C4-2B (cell line): ENCODE results near the gene FMNL2.

Source experiments
- H3K27ac ChIP-seq: fragments of 450-650 bp; 2 replicates; pipeline ENCODE4 v1.5.1; 2017
- ZFX ChIP-seq: fragments of 450-650 bp; IDR thresholded peaks from 2 replicates; pipeline ENCODE4 v1.6.1; 2017
- TF ChIP-seq, protein P1 (sequence below): fragments of 450-650 bp; conservative IDR thresholded peaks from 2 replicates; pipeline ENCODE4 v1.5.1; 2017; ENCODE audit warnings: mild to moderate bottlenecking

Gene FMNL2

GRCh38 chr2:152367547-152368390, 32.8 kb downstream of the FMNL2 start:
- no peak for TF ChIP-seq ZFX
- TF ChIP-seq, protein P1, sequence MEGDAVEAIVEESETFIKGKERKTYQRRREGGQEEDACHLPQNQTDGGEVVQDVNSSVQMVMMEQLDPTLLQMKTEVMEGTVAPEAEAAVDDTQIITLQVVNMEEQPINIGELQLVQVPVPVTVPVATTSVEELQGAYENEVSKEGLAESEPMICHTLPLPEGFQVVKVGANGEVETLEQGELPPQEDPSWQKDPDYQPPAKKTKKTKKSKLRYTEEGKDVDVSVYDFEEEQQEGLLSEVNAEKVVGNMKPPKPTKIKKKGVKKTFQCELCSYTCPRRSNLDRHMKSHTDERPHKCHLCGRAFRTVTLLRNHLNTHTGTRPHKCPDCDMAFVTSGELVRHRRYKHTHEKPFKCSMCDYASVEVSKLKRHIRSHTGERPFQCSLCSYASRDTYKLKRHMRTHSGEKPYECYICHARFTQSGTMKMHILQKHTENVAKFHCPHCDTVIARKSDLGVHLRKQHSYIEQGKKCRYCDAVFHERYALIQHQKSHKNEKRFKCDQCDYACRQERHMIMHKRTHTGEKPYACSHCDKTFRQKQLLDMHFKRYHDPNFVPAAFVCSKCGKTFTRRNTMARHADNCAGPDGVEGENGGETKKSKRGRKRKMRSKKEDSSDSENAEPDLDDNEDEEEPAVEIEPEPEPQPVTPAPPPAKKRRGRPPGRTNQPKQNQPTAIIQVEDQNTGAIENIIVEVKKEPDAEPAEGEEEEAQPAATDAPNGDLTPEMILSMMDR: no peak
- no peak overlapping the region for H3K27ac ChIP-seq

- H3K27ac ChIP-seq: no peak overlapping the region
- TF ChIP-seq, protein P1: no peak
- no peak for TF ChIP-seq ZFX
Observed at GRCh38 chr2:152369176-152369860, 34.3 kb downstream of the FMNL2 start.

- TF ChIP-seq, protein P1: no peak
- TF ChIP-seq ZFX: no peak
- no peak overlapping the region for H3K27ac ChIP-seq
Observed at GRCh38 chr2:152370783-152371182, 35.8 kb downstream of the FMNL2 start.

DNA sequence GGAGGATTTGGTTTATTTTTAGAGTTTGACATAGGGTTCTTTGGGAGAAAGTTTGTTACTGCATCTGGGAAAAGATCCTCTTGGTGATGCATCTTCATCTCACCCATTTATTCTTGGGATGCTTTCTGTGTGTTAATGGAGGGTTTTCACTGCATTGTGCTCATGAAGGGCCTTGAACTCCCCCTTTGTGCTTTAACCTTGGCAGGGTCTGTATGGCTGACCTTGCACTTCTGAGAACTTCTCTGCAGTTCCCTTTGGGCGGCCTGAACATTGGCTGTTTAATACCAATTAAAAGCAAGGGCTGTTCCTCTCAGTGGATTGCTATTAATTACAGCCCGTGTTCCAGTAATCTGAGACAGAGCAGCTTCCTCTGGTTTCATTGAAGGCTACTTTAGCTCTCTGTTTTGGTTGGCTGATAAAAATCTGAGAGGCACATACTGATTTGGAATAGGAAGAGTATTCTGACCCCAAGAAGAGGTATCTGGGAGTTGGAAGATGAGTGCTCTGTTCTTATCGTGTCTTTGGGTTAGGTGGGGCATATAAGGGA, 37.5 kb downstream of the FMNL2 start:
- no peak for TF ChIP-seq ZFX
- TF ChIP-seq, protein P1: no peak
- no peak overlapping the region for H3K27ac ChIP-seq

DNA sequence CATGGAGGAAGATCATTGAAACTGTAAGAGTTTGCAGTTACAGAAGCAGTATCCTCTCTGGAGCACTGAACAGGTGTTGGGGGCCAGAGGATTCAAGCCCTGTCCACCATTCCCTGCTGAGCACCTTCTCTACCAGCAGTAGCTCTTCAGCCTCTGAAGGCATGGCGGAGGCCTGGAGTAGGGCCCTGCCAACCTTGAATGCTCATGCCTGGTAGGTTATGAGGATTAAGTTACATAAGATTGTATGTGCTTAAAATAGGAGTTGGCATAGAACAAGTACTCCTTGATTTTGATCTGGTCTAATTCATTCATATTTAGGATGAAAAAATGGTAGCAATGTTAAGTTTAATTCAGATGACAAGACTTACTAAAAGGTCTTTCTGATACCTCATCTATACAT, 40.2 kb downstream of the FMNL2 start:
- H3K27ac ChIP-seq: no peak overlapping the region
- TF ChIP-seq ZFX: no peak
- TF ChIP-seq, protein P1: no peak

DNA sequence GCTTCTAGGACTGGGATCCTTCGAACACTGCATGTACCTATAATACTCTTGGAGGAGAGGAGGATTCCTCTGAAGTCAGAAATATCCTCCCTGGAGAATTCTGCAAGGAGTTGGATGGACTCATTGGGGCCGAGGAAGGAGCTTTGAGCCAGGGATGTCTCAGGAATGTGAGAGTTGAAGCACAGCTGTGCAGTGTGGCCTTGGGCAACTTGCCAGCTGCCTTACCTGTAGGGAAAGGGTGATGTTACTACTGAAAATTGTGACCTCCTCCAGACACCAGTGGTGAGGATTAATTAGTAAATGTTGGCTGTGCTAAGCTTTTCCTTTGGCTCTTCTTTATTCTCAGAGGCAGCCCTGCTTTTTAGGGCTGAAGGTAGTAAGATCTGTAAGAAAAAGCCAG, 41.4 kb downstream of the FMNL2 start:
- H3K27ac ChIP-seq: no peak overlapping the region
- no peak for TF ChIP-seq ZFX
- TF ChIP-seq, protein P1: no peak

- no peak overlapping the region for H3K27ac ChIP-seq
- TF ChIP-seq, protein P1: no peak
- no peak for TF ChIP-seq ZFX
Observed at GRCh38 chr2:152376968-152377367, 42.0 kb downstream of the FMNL2 start.
